Neural progenitor cell (in vitro differentiated cells): ENCODE data around the gene AP1S1. TPM values are rescaled to one million over a fixed set of nuclear protein-coding genes. Genes with fewer than 3 reads are reported as not detected.

Source experiments
- DNase-seq: peaks from one replicate; pipeline ENCODE4 v3.0.0-alpha.2; 2016; ENCODE audit warnings: low spot score
- H2AFZ ChIP-seq: fragments of 200-600 bp; sonication (generic); replicated peaks from 2 replicates; pipeline ENCODE4 v1.6.1; 2016; ENCODE audit warnings: antibody characterized with exemption
- H3F3A ChIP-seq: fragments of 200-600 bp; sonication (generic); 2 replicates; pipeline ENCODE4 v1.6.1; 2016; ENCODE audit warnings: antibody characterized with exemption, low read depth
- H3K27ac ChIP-seq: fragments of 200-600 bp; sonication (generic); 2 replicates; pipeline ENCODE4 v1.5.1; 2016; ENCODE audit warnings: mild to moderate bottlenecking
- H3K27me3 ChIP-seq: fragments of 200-600 bp; sonication (generic); 2 replicates; pipeline ENCODE4 v1.6.1; 2016; ENCODE audit warnings: mild to moderate bottlenecking, moderate library complexity
- H3K36me3 ChIP-seq: fragments of 200-600 bp; sonication (generic); 2 replicates; pipeline ENCODE4 v1.5.1; 2016
- H3K4me1 ChIP-seq: fragments of 200-600 bp; sonication (generic); 2 replicates; pipeline ENCODE4 v1.6.1; 2016; ENCODE audit warnings: mixed run types
- H3K4me2 ChIP-seq: fragments of 200-600 bp; sonication (generic); 2 replicates; pipeline ENCODE4 v1.6.1; 2016
- H3K4me3 ChIP-seq: fragments of 200-600 bp; sonication (generic); 2 replicates; pipeline ENCODE4 v1.5.1; 2016
- H3K79me2 ChIP-seq: fragments of 200-600 bp; sonication (generic); 2 replicates; pipeline ENCODE4 v1.6.1; 2016; ENCODE audit warnings: low read depth
- H3K9ac ChIP-seq: fragments of 200-600 bp; sonication (generic); 2 replicates; pipeline ENCODE4 v1.6.1; 2016
- H3K9me3 ChIP-seq: fragments of 200-600 bp; sonication (generic); 2 replicates; pipeline ENCODE4 v1.5.1; 2016; ENCODE audit warnings: low read depth
- H4K20me1 ChIP-seq: fragments of 200-600 bp; sonication (generic); 2 replicates; pipeline ENCODE4 v1.6.1; 2016; ENCODE audit warnings: low read depth
- H3K27ac Mint-ChIP-seq: 3 replicates; pipeline ENCODE4 v1.8.0; 2021; ENCODE audit warnings: mixed read lengths
- H3K27me3 Mint-ChIP-seq: 2 replicates; pipeline ENCODE4 v1.8.0; 2022; ENCODE audit warnings: low read depth, mild to moderate bottlenecking, inconsistent platforms, moderate library complexity, mixed read lengths; ENCODE audit not compliant: insufficient read depth
- H3K36me3 Mint-ChIP-seq: 3 replicates; pipeline ENCODE4 v1.8.0; 2021; ENCODE audit warnings: mixed read lengths
- H3K4me1 Mint-ChIP-seq: 3 replicates; pipeline ENCODE4 v1.8.0; 2021; ENCODE audit warnings: mixed read lengths
- H3K4me3 Mint-ChIP-seq: 3 replicates; pipeline ENCODE4 v1.8.0; 2021; ENCODE audit warnings: mild to moderate bottlenecking, moderate library complexity, mixed read lengths
- H3K9me3 Mint-ChIP-seq: 3 replicates; pipeline ENCODE4 v1.8.0; 2020; ENCODE audit warnings: mixed read lengths
- CTCF ChIP-seq: fragments of 200-600 bp; sonication (generic); IDR thresholded peaks from 2 replicates; pipeline ENCODE4 v1.5.1; 2017; ENCODE audit warnings: antibody characterized with exemption, mild to moderate bottlenecking
- EZH2 ChIP-seq: fragments of 200-600 bp; sonication (generic); IDR thresholded peaks from 2 replicates; pipeline ENCODE4 v1.6.1; 2017; ENCODE audit warnings: antibody characterized with exemption, mild to moderate bottlenecking, moderate library complexity
- EZH2phosphoT487 ChIP-seq: fragments of 200-600 bp; sonication (generic); IDR thresholded peaks from 2 replicates; pipeline ENCODE4 v1.6.1; 2017; ENCODE audit warnings: antibody characterized with exemption
- total RNA-seq: library from RNA; depleted of rRNA; stranded (reverse); fragments of >200 nt; gene quantifications from 2 replicates; pipeline ENCODE4 v1.2.3, GENCODE V29; 2015; ENCODE audit warnings: low replicate concordance

AP1S1 gene
- total RNA-seq, 1 donor from 2014 or later = 74.4 TPM

GRCh38 chr7:101108330-101108857 is 45.9 kb upstream of the AP1S1 start:
- Histone ChIP-seq H3K27ac (no peak overlapping the region), H3K79me2 (no peaks in the 10 kb centered on the region), H3K4me2 (no peak overlapping the region), H2AFZ (no peak overlapping the region), H3K27me3 (no peaks in the 10 kb centered on the region), H3K9me3 (no peaks in the 10 kb centered on the region), H3K9ac (no peak overlapping the region), H3K4me3 (no peak overlapping the region), H4K20me1 (no peaks in the 10 kb centered on the region), H3K36me3 (no peaks in the 10 kb centered on the region), H3F3A (no peaks in the 10 kb centered on the region), H3K4me1 (peaks cover 3% of the 10 kb centered on the region)
- Mint-ChIP-seq H3K9me3 (no peaks in the 10 kb centered on the region), H3K36me3 (no peaks in the 10 kb centered on the region), H3K4me1 (peaks cover 26% of the 10 kb centered on the region), H3K4me3 (no peak overlapping the region), H3K27me3 (peaks cover 10% of the 10 kb centered on the region), H3K27ac (no peak overlapping the region)
- TF ChIP-seq EZH2phosphoT487 (no peak), CTCF (no peak), EZH2 (no peak)
- DNase-seq = peak; percentile 60

GRCh38 chr7:101108961-101109360 is 45.3 kb upstream of the AP1S1 start:
- H3K36me3 ChIP-seq = no peaks in the 10 kb centered on the region
- Mint-ChIP-seq H3K4me1 (peaks cover 23% of the 10 kb centered on the region), H3K36me3 (no peaks in the 10 kb centered on the region), H3K27me3 (peaks cover 10% of the 10 kb centered on the region), H3K27ac (no peak overlapping the region), H3K4me3 (no peak overlapping the region), H3K9me3 (no peaks in the 10 kb centered on the region)
- H3K4me1 ChIP-seq = peaks cover 3% of the 10 kb centered on the region
- no peak overlapping the region for H3K4me3 ChIP-seq
- no peaks in the 10 kb centered on the region for H3K9me3 ChIP-seq
- H3F3A ChIP-seq = no peaks in the 10 kb centered on the region
- H4K20me1 ChIP-seq = no peaks in the 10 kb centered on the region
- H3K79me2 ChIP-seq = no peaks in the 10 kb centered on the region
- DNase-seq = no peak
- no peaks in the 10 kb centered on the region for H3K27me3 ChIP-seq
- H3K9ac ChIP-seq = no peak overlapping the region
- H2AFZ ChIP-seq = no peak overlapping the region
- no peak for TF ChIP-seq EZH2
- no peak for TF ChIP-seq CTCF
- TF ChIP-seq EZH2phosphoT487 = no peak
- H3K27ac ChIP-seq = no peak overlapping the region
- no peak overlapping the region for H3K4me2 ChIP-seq

GRCh38 chr7:101109368-101109767 is 44.9 kb upstream of the AP1S1 start:
- Histone ChIP-seq H4K20me1 (no peaks in the 10 kb centered on the region), H3K4me2 (no peak overlapping the region), H2AFZ (no peak overlapping the region), H3K4me3 (no peak overlapping the region), H3K9ac (no peak overlapping the region), H3F3A (no peaks in the 10 kb centered on the region), H3K4me1 (peaks cover 3% of the 10 kb centered on the region), H3K9me3 (no peaks in the 10 kb centered on the region), H3K36me3 (no peaks in the 10 kb centered on the region), H3K27me3 (no peaks in the 10 kb centered on the region), H3K79me2 (no peaks in the 10 kb centered on the region), H3K27ac (no peak overlapping the region)
- no peak for DNase-seq
- H3K27me3 Mint-ChIP-seq = peaks cover 10% of the 10 kb centered on the region
- no peak for TF ChIP-seq EZH2phosphoT487
- no peak for TF ChIP-seq EZH2
- TF ChIP-seq CTCF = no peak
- H3K4me1 Mint-ChIP-seq = peaks cover 21% of the 10 kb centered on the region
- no peak overlapping the region for H3K27ac Mint-ChIP-seq
- no peak overlapping the region for H3K4me3 Mint-ChIP-seq
- H3K36me3 Mint-ChIP-seq = no peaks in the 10 kb centered on the region
- H3K9me3 Mint-ChIP-seq = no peaks in the 10 kb centered on the region
